Stimulated activated CD8-positive, alpha-beta memory T cell treated with anti-CD3 and anti-CD28 coated beads, Interleukin-12 subunit alpha, Interleukin-12 subunit beta, amount 100 ng/mL, for 24 hours (primary cell): ENCODE data around the gene POM121C.
A peak's percentile ranks its signal among the peaks of the same experiment; 100 is the strongest.
"Not testable (repeated sequence)": the region's sequence is repeated elsewhere in the genome, so short reads cannot be mapped to it uniquely, and the experiment has no call there.

Source experiments
- DNase-seq: peaks from one replicate; pipeline ENCODE4 v3.0.0-alpha.2; 2020; ENCODE audit errors: extremely low read depth

POM121C gene

DNA sequence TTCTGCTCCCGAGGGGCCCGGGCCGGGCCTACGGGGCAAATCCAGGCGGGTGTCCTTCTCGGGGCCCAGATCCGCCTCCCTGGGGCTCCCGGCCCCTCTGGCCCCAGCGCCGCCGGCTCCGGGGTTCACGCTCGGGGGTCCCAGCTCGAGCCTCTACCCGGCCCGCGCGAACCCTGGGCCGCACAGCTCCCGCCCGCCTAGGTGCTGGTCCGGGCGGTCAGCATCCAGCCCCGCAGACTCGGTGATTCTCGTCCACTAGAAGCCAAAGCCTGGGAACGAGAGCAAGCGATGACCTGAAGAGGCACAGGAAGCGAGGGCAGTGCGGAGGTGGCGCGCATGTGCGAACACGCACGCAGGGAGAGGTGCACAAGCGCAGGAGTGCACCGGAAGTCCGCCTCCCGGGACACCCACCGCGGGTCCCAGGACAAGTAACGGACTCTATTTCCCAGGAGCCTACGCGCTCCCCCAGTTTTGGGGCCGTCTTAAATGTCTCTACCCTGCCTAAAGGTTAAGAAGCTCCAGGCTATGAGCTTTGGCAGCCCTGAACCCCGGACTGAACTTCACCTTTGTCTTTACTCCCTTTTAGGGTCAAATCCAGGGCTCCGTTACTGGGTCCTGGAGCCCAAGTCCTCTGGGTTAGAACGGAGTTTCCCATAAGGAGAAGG is at the start of gene POM121C:
Gene POM121C, minus strand, starts transcription at position 321 of the 665 bp plus-strand sequence. CDS start 44,803 bp downstream, outside the sequence.
- DNase-seq = peak; percentile 74

DNA sequence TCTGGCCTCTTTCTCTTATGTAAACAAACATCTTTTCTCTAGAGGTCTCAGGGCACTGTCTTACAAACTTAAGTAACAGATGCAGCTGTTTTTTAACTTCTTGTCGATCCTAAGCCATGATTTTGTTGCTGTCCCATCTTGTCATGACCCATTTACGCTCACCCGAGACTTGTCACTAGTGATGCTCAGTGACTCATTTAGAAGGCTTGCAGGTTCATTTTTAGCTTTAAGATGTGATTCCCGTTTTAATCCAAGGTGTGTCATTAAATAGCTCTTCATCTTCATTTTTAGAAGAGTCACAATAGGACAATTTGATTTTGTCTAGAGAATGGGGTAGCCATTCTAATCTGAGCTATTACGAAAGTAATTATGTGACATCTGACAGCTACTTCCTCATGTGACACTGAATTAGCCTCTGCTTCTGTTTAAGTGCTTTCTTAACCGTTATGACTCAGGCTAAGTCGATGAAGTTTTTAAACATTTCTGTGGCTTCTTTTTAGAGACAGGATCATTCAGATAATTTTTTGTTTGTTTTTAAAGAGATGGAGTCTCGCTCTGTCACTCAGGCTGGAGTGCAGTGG is 48.7 kb upstream of the POM121C start:
- DNase-seq = no peak

DNA sequence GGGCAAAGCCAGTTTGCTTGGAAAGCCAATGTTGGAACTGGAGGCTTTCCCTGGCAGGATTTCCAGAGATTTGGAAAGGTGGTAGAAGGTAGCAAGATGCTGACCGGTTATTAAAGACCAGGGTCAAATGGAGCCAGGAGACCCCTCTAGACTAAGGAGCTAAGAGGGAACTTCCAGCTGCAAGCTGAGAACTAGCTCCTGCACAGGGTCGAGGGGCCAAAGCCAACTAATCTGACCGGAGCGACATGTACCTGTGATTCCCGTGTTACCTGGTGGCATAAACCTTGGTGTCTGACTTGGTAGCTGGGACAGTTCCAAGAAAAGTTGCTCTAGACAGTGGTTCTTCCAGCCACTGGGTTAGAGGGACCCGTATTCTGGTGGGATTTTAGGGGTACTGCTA is 47.8 kb upstream of the POM121C start:
- DNase-seq = no peak

DNA sequence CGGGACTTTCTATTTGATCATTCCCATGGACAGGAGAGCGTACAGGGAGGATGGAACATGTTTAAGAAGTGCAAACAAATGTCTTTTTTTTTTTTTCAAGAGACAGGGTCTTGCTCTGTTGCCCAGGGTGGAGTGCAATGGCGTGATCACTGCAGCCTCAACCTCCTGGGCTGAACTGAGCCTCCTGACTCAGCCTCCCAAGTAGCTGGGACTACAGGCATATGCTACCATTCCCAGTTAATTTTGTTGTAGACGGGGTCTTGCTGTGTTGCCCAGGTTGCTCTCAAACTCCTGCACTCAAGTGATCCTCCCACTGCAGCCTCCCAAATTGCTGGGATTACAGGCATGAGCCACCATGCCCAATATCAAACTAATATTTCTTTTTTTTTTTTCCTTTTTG is 46.5 kb upstream of the POM121C start:
- DNase-seq = no peak

DNA sequence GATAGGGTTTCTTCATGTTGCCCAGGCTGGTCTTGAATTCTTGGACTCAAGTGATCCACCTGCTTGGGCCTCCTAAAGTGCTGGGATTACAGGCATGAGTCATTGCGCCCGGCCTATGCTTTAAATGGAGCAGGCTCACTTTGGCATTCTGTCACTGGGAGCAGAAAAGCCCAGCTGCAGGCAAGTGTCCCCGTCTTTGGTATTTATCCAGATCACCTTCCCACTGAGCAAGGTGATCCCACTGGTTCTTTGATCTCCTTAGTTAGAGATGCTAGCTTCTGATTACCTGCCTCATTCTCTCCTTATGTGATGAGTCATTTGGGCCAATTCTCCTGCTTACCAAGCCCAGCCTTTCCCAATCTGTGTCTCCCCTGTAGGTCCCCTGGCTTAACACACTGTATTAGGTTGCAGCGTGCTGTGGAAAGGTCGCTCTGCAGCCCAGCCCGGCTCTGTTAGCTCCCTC is 45.3 kb upstream of the POM121C start:
- DNase-seq = no peak

DNA sequence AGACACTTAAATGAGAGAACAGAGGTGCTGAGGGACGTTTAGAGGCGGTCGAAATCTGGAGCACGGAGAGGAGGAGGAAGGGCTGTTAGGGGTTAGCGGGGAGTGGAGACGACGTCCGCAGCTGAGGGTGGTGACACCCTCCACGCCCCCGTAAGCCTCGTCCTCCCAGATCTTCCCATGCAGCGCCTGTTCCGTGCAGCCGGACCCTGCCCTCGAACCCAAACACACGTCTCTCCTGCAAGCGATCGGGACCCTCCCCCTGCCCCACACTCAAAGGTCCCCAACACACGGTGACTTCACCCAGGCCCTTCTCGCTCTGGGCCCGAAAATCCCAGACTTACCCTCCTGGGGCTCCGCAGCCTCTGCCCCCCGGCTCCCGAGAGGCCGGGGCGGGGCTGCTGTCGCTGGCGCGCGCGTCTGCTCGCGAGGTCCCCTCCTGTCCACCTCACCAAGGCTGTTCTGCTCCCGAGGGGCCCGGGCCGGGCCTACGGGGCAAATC is 41.2 kb upstream of the POM121C start:
- not testable (repeated sequence) for DNase-seq

DNA sequence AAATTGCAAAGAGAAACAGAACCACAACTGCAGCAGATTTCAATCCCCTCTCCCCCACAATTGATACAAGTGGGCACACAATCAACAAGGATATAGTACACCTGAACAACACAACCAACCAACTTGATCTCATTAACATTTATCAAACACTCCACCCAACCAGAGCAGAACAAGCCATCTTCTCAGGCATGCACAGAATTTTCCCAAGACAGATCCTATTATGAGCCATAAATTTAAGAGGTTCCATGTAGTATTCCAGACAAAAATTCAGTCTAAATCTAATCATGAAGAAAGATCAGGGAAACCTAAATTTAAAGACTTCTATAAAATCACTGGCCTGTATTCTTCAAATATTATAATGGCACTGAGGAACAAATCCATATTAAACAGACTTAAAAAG is 35.6 kb upstream of the POM121C start:
- DNase-seq = not testable (repeated sequence)

DNA sequence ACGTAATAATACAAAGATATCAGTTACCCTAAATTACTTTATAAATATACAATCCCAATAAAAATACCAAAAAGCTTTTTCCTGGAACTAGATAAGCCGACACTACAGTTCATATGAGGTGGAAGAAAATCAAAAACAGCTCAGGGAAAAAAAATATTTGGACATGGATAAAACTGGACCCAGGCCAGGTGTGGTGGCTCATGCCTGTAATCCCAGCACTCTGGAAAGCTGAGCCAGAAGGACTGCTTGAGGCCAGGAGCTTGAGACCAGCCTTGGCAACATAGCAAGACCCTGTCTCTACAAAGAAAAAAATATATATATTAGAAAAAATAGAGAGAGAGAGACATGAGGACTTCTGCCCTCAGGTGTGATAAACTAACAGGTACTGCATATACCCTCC is 32.7 kb upstream of the POM121C start:
- not testable (repeated sequence) for DNase-seq

DNA sequence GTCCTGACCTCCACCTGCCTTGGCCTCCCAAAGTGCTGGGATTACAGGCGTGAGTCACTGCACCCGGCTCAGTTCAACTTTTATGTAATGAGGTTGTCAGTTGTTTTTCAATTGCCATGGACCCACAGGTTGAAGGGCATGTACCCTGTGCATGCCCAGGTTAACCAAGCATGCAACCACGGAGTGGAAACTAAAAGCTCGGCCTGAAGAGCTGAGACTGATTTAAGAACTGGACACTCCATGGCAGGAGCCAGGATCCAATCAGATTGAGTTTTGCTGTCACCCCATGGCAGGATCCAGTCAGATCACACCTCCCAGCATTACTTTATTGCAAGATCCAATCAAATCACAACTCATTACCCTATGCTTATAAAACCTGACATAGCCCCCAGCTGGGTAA is 22.9 kb upstream of the POM121C start:
- DNase-seq = not testable (repeated sequence)

DNA sequence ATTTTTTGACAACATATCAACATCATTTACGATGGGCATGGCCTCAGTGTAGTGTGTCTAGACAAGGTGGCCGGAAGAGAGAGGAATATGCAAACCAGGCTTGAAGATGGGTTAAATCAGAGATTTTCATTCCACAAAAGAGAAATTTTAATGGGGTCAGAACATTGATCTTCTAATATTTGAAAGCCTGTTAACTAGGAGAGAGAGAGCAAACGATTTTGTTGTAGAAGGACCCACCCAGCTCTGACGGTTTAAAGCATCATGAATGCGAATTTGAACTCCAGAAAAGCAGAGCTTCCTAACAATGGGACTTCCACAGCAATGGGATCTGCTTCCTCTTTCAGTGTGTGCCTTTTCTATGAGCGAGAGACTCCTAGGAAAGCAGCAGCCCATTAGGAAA is 5.9 kb upstream of the POM121C start, which contains the start of gene SPDYE5:
Gene SPDYE5, plus strand, starts transcription at position 301 of the 400 bp plus-strand sequence. CDS start 1,728 bp downstream, outside the sequence.
- DNase-seq = not testable (repeated sequence)

DNA sequence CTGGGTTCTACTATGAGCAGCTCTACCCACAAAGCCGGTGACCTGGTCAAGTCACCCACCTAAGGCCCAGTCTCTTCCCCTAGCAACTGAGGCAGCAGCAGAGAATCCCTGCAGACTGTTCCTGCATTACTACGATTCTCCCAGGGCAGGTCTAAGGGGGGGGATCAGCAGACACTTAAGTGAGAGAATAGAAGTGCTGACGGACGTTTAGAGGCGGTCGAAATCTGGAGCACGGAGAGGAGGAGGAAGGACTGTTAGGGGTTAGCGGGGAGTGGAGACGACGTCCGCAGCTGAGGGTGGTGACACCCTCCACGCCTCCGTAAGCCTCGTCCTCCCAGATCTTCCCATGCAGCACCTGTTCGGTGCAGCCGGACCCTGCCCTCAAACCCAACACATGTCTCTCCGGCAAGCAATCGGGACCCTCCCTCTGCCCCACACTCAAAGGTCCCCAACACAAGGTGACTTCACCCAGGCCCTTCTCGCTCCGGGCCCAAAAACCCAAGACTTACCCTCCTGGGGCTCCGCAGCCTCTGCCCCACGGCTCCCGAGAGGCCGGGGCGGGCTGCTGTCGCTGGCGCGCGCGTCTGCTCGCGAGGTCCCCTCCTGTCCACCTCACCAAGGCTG is 632 bp downstream of the POM121C start:
- DNase-seq = not testable (repeated sequence)

DNA sequence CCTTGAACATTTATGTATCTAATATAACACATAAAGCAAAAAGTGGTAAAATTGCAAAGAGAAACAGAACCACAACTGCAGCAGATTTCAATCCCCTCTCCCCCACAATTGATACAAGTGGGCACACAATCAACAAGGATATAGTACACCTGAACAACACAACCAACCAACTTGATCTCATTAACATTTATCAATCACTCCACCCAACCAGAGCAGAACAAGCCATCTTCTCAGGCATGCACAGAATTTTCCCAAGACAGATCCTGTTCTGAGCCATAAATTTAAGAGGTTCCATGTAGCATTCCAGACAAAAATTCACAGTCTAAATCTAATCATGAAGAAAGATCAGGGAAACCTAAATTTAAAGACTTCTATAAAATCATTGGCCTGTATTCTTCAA is 5.8 kb downstream of the POM121C start:
- DNase-seq = not testable (repeated sequence)

DNA sequence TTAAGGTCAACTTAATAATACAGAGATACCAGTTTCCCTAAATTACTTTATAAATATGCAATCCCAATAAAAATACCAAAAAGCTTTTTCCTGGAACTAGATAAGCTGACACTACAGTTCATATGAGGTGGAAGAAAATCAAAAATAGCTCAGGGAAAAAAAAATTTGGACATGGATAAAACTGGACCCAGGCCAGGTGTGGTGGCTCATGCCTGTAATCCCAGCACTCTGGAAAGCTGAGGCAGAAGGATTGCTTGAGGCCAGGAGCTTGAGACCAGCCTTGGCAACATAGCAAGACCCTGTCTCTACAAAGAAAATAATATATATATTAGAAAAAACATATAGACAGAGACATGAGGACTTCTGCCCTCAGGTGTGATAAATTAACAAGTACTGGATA is 8.6 kb downstream of the POM121C start:
- not testable (repeated sequence) for DNase-seq

DNA sequence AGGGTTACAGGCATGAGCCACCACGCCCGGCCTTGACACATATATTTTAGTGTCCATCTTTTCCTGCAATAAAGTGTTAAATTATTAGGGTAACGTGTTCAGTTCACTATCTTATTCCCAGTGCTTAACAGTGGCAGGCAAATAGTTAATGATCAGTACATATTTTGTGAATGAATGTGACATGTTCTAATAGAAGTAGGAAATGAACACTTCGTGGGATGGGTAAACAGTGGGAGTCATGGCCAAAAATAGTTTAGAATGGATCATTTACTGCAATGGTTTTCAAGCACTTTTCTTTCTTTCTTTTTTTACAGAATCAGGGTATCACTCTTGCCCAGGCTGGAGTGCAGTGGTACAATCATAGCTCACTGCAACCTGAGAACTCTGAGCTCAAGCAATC is 15.9 kb downstream of the POM121C start:
- DNase-seq = not testable (repeated sequence)

DNA sequence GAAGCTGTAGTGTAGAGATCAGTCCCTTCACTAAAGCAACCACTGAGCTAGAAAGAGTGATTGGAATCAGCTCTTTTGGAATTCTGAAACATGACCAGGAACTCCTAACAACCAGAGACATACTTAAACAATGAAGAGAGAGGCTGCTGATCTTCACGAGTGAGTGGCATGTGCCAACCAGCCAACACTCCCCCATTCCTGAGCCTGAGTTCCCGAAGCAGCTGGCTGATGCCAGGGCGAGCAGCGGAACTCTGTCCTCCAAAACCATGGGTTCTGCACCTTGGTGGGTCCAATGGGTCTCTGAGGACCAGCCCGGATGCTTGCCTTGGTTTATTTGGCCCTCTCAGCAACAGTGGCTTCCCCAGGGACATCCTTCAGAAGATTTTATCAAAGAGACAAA is 25.6 kb downstream of the POM121C start:
- not testable (repeated sequence) for DNase-seq

DNA sequence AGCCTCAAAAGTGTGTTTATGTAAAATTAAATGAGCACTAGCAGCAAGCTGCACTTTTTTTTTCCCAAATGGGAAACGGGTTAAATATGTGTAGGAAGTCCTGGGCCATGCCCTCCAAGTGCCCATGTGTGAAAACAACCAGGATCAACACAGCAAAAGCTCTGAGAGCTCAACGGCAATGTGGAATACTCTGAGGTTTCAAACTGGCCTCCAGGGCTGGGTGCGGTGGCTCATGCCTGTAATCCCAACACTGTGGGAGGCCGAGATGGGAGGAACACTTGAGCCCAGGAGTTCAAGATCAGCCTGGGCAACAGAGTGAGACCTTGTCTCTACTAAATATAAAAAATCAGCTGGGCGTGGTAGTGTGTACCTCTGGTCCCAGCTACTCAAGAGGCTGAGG is 28.1 kb downstream of the POM121C start:
- not testable (repeated sequence) for DNase-seq

DNA sequence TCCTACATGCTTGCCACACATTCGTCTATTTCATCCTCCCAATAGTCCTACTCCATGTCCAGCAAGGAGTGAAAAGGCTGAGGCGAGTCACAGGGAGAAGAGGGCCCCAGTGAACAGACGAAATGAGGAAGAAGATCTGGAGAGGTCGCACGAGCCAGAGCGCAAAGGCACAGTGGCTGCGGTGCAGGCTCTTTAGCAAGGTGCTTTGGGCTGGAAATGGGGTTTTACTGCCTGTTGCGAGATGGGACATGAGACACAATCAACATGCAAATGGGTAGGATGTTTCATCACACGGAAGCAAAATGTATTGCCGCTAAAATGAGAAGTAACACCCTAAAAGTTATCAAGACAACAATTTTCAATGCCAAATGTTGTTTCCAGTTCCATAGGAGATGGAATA is 29.7 kb downstream of the POM121C start:
- not testable (repeated sequence) for DNase-seq

DNA sequence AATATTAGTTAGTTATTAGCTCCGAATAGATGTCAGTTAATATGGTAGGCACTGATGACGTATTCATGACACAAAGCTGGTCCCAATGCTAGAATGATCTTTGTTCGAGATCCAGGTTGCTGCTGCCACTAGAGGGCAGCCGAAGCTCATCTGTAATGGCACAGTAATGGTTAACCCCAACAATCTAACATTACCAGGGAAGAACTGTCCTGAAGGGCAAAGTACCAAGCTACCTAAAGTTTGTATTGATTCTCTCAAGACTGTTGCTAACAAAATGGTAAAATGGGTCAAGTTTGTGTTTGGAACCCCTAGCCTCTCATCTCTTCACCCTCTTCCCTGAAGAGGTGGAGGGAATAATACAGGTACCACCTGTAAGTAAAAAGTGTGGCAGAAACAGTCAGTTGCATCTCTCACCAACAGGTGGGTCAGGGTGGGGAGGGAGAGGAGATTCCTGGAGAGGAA is 33.6 kb downstream of the POM121C start:
- DNase-seq = not testable (repeated sequence)

DNA sequence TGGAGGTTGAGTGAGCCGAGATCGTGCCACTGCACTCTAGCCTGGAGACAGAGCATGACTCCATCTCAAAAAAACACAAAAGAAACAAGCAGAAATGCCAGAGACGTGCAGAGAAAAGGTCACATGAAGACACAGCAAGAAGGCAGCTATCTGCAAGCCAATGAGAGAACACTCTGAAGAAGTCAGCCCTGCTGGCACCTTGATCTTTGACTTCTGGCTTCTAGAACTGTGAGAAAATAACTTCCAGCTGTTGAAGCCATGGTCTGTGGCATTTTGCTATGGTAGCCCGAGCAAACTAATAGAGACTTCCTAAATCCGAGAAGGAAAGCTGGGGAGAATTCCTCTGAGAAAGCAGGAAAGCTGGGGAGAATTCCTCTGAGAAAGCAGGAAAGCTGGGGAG is 36.2 kb downstream of the POM121C start:
- not testable (repeated sequence) for DNase-seq

DNA sequence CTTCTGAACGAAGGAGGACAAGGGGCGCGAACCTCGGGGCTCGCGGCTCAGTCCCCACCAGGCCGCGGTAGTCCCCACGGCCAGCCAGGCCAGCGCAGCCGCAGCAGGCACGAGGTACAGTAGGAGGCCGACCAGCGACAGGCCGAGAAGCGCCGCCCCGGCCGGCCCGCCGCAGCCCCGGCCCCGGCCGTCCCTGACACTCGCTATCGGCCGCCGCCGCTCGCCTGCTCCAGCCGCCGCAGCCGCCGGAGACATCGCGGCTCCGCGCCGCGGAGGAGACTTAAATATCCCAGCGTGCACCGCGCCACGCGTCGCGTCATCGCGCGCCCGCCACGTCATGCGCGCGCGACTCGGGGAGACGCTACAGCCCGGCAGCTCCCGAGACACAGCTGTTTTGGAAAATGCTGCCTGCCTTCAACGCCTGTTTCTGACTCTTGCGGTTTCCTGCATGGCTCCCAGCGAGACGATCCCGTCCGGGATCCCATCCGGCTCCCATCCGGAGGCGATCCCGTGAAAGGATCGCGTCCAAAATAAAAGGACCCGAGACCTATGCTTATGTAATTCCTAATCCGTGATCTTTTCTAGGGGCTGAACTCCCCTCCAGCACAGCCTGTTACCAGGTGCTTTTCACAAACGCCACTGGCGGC is 43.5 kb downstream of the POM121C start:
- DNase-seq = not testable (repeated sequence)

DNA sequence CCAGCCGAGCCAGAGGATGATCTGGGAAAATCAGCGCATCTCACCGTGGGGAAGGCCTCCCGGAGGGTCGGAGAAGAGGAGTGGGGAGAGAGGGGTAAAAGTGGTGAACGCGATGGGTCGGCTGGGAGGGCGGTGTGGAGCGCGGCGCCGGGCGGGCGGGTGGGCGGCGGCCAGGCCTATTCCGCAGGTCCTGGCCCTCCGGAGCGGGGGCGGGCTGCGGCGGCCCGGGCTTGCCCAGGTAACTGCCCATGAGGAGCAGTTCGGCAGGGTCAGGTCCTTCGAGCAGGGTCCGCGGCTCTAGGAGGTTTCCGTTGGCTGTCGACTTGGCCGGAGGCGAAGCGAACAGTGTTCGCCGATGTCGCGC is 44.0 kb downstream of the POM121C start:
- not testable (repeated sequence) for DNase-seq

DNA sequence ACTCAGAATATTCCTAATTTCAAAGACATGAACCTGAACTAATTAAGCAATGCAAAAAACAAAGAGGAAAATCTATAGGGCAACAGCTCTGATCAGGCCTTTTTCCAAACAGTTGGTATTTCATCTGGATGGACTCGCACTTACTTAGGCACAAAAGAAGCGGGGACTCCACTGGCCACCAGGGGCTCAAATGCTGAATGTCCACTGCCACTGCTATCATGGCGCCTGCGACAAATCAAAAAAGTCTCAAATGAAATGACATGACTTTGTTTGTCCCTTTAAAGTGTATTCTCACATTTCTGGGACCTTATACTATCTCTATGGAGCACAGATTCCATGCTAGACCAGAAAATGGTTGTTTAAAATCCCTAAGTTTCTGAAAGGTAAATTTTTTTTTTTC is 47.1 kb downstream of the POM121C start:
- not testable (repeated sequence) for DNase-seq
